Measurements from ENCODE around the gene CRIP2.

CRIP2 gene

DNA sequence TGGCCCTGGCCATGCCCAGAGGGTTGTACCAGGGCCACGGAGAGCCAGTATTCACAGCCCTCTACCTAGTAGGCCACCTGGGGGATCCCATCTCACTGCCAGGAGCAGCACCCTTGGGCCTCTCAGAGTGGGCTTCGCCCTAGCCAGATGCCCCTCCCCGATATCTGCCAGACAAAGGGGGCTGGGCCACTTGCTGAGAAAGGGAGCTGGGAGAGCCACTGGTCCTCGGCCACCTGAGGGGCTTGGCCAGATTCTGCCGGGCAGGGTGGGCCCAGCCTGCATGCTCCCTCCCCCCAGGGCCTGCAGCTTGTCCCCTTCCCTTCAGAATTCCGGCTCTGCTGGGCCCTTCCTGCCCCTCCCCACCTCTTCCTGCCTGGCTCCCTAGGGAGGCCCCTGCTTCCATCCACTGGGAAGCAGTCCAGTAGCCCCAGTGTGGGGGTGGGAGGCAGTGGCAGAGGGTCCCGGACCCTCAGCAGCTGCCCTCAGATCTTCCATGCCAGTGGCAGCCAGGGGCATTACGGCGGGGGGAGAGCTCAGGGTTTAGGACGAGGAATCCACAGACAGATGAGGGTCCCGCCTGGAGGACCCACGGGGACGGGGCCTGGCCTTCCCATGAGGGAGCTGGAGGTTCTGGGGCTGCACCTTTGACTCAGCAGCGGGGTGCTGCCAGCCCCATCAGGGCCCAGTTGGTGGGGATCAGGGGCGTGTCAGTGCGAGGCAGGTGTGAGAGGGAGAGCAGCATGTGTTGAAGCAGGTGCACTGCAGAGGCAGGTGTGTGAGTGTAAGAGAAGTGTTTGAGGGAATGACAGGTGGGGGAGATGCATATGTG is 2.4 kb downstream of the CRIP2 start:
- H3K4me2 ChIP-seq (ENCODE audit: low read length) = no peak overlapping the region

GRCh38 chr14:105477660-105478397 is 3.2 kb downstream of the CRIP2 start:
- peak overlapping the region; percentile 40 for H3K4me2 ChIP-seq (ENCODE audit: low read length)
- H4K20me1 ChIP-seq (ENCODE audit: insufficient read depth, low read length) = no peaks in the 10 kb centered on the region
- no peak overlapping the region for H3K9ac ChIP-seq (ENCODE audit: low read length)
- H2AFZ ChIP-seq (ENCODE audit: low read depth, low read length) = no peak overlapping the region
- no peaks in the 10 kb centered on the region for H3K79me2 ChIP-seq (ENCODE audit: low read length)
- no peak; the same call in none of the 2 replicates for TF ChIP-seq EZH2phosphoT487 (IDR thresholded peaks at IDR 0.05; ENCODE audit: low read depth)
- TF ChIP-seq, protein P1, sequence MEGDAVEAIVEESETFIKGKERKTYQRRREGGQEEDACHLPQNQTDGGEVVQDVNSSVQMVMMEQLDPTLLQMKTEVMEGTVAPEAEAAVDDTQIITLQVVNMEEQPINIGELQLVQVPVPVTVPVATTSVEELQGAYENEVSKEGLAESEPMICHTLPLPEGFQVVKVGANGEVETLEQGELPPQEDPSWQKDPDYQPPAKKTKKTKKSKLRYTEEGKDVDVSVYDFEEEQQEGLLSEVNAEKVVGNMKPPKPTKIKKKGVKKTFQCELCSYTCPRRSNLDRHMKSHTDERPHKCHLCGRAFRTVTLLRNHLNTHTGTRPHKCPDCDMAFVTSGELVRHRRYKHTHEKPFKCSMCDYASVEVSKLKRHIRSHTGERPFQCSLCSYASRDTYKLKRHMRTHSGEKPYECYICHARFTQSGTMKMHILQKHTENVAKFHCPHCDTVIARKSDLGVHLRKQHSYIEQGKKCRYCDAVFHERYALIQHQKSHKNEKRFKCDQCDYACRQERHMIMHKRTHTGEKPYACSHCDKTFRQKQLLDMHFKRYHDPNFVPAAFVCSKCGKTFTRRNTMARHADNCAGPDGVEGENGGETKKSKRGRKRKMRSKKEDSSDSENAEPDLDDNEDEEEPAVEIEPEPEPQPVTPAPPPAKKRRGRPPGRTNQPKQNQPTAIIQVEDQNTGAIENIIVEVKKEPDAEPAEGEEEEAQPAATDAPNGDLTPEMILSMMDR (IDR thresholded peaks at IDR 0.05; ENCODE audit: low read depth, low read length) = no peak
- no peak overlapping the region for H3K27ac ChIP-seq (ENCODE audit: low read length)
- no peaks in the 10 kb centered on the region for H3K9me3 ChIP-seq (ENCODE audit: insufficient read depth, low read length)
- H3K36me3 ChIP-seq (replicated peaks; ENCODE audit: low read depth, low read length) = no peaks in the 10 kb centered on the region
- peak overlapping the region; percentile 32; the same call in 1 of the 2 replicates for H3K4me3 ChIP-seq (ENCODE audit: low read length)
- H3K4me1 ChIP-seq (ENCODE audit: low read length) = peaks cover 19% of the 10 kb centered on the region
- peaks cover 16% of the 10 kb centered on the region for H3K27me3 ChIP-seq (ENCODE audit: low read depth, low read length)

More for the DNA sequence above, 2.4 kb downstream of the CRIP2 start:
- Histone ChIP-seq H3K4me1 (ENCODE audit: low read length) (peaks cover 17% of the 10 kb centered on the region), H3K36me3 (replicated peaks; ENCODE audit: low read depth, low read length) (no peaks in the 10 kb centered on the region), H4K20me1 (ENCODE audit: insufficient read depth, low read length) (no peaks in the 10 kb centered on the region), H3K9me3 (ENCODE audit: insufficient read depth, low read length) (no peaks in the 10 kb centered on the region), H3K27me3 (ENCODE audit: low read depth, low read length) (peaks cover 16% of the 10 kb centered on the region), H3K4me3 (ENCODE audit: low read length) (no peak overlapping the region), H2AFZ (ENCODE audit: low read depth, low read length) (no peak overlapping the region), H3K27ac (ENCODE audit: low read length) (no peak overlapping the region), H3K79me2 (ENCODE audit: low read length) (no peaks in the 10 kb centered on the region), H3K9ac (ENCODE audit: low read length) (no peak overlapping the region)
- no peak for TF ChIP-seq EZH2phosphoT487 (IDR thresholded peaks at IDR 0.05; ENCODE audit: low read depth)
- TF ChIP-seq, protein P1 (IDR thresholded peaks at IDR 0.05; ENCODE audit: low read depth, low read length) = no peak

GRCh38 chr14:105478398-105479251 is 4.0 kb downstream of the CRIP2 start:
- H4K20me1 ChIP-seq (ENCODE audit: insufficient read depth, low read length) = no peaks in the 10 kb centered on the region
- H3K36me3 ChIP-seq (replicated peaks; ENCODE audit: low read depth, low read length) = no peaks in the 10 kb centered on the region
- H3K27ac ChIP-seq (ENCODE audit: low read length) = no peak overlapping the region
- no peaks in the 10 kb centered on the region for H3K79me2 ChIP-seq (ENCODE audit: low read length)
- H3K4me1 ChIP-seq (ENCODE audit: low read length) = peaks cover 18% of the 10 kb centered on the region
- no peaks in the 10 kb centered on the region for H3K9me3 ChIP-seq (ENCODE audit: insufficient read depth, low read length)
- TF ChIP-seq, protein P1 (IDR thresholded peaks at IDR 0.05; ENCODE audit: low read depth, low read length) = no peak
- no peak for TF ChIP-seq EZH2phosphoT487 (IDR thresholded peaks at IDR 0.05; ENCODE audit: low read depth)
- H2AFZ ChIP-seq (ENCODE audit: low read depth, low read length) = no peak overlapping the region
- no peak overlapping the region for H3K9ac ChIP-seq (ENCODE audit: low read length)
- H3K4me2 ChIP-seq (ENCODE audit: low read length) = peak overlapping the region; percentile 40; the same call in 1 of the 2 replicates
- H3K27me3 ChIP-seq (ENCODE audit: low read depth, low read length) = peaks cover 16% of the 10 kb centered on the region
- 0 out of 2 replicates have a peak overlapping the region, but pooled peaks have one; percentile 32 for H3K4me3 ChIP-seq (ENCODE audit: low read length)

Measured in OCI-LY3 (cell line).